Transverse colon (tissue), 4 donors: Measurements from ENCODE around the gene CHD6. TPM values are rescaled to one million over a fixed set of nuclear protein-coding genes. Genes with fewer than 3 reads are reported as not detected.

ENCODE experiments used
- DNase-seq: peaks from one replicate; pipeline ENCODE4 v3.0.0-alpha.2; 2019
- H3K27ac ChIP-seq, 4 donors: fragments of 200-600 bp; sonication (generic); 2 replicates each; pipeline ENCODE4 v1.5.1; 2016 to 2018; ENCODE audit warnings: inconsistent platforms in 4 of 4
- H3K27me3 ChIP-seq: fragments of 200-600 bp; sonication (generic); 2 replicates; pipeline ENCODE4 v1.5.1; 2017; ENCODE audit warnings: inconsistent platforms
- H3K36me3 ChIP-seq, 4 donors: fragments of 200-600 bp; sonication (generic); 2 replicates each; pipeline ENCODE4 v1.5.1; 2017 to 2019; ENCODE audit warnings: inconsistent platforms in 4 of 4
- H3K4me1 ChIP-seq, 4 donors: fragments of 200-600 bp; sonication (generic); 2 replicates each; pipeline ENCODE4 v1.5.1; 2017 to 2020; ENCODE audit warnings: inconsistent platforms in 4 of 4
- H3K4me3 ChIP-seq, 4 donors: fragments of 200-600 bp; sonication (generic); 1 replicate in 1 of 4; 2 replicates in 3 of 4; pipeline versions ENCODE4 v1.5.1 to v1.6.1; 2017 to 2019; ENCODE audit warnings: inconsistent platforms in 4 of 4
- H3K9me3 ChIP-seq, 2 donors: fragments of 200-600 bp; sonication (generic); 2 replicates each; pipeline ENCODE4 v1.5.1; 2017 to 2019; ENCODE audit warnings: inconsistent platforms in 2 of 2
- CTCF ChIP-seq, 5 experiments: fragments of 200-600 bp in 3 of 5; fragments of 450-650 bp in 2 of 5; sonication (generic) in 3 of 5; IDR thresholded peaks; 1 replicate in 2 of 5; 2 replicates in 3 of 5; pipeline ENCODE4 v1.5.1; 2016 to 2017; ENCODE audit warnings: antibody characterized with exemption in 5 of 5, inconsistent platforms in 3 of 5, mild to moderate bottlenecking in 2 of 5, moderate library complexity in 1 of 5
- EP300 ChIP-seq: sonication (generic); formaldehyde crosslinking; IDR thresholded peaks from one replicate; pipeline ENCODE4 v1.6.1; 2017; ENCODE audit warnings: antibody characterized with exemption, low read depth
- POLR2A ChIP-seq: fragments of 450-650 bp; IDR thresholded peaks from one replicate; pipeline ENCODE4 v1.6.1; 2016; ENCODE audit warnings: antibody characterized with exemption, mild to moderate bottlenecking, moderate library complexity
- POLR2AphosphoS5 ChIP-seq, 3 donors: sonication (generic); formaldehyde crosslinking; IDR thresholded peaks; one replicate each; pipeline ENCODE4 v1.6.1; 2016; ENCODE audit warnings: antibody characterized with exemption in 3 of 3
- WGBS, 2 donors: methylation state at CpG; one replicate each; pipeline ENCODE4 v1.1.5; 2018; ENCODE audit warnings: low coverage in 1 of 2; 5-methylcytosine and 5-hydroxymethylcytosine counted together
- in situ Hi-C, 4 donors: fragments of 200-750 bp; cut with MboI; loops; one replicate each; pipeline versions ENCODE4 v1.15.0 to v1.15.1; 2017; ENCODE audit warnings: low sequenced_read_pairs in 3 of 4, low pct_ligation_motif_present in 1 of 4, low pct_unique_long_range_greater_than_20kb in 1 of 4
- intact Hi-C: fragments of 100-400 bp; cut with DNase I; formaldehyde crosslinking; loops from one replicate; pipeline ENCODE4 v1.15.1; 2023; ENCODE audit warnings: low total_unique reads
- total RNA-seq, 4 donors: library from RNA; depleted of rRNA; stranded (reverse); fragments of >200 nt; gene quantifications; one replicate each; pipeline ENCODE4 v1.1.0, GENCODE V29; 2016

The CHD6 gene
- total RNA-seq, 4 donors from 2014 or later: 27.3 to 42.1 (median 27.9) TPM

- in situ Hi-C loops (no loop called here), intact Hi-C loops (no loop called here)
- no peak overlapping the region for H3K4me3 ChIP-seq
- H3K9me3 ChIP-seq: no peaks in the 10 kb centered on the region
- H3K27ac ChIP-seq: no peak overlapping the region
- TF ChIP-seq EP300: no peak
- TF ChIP-seq POLR2A: no peak
- TF ChIP-seq CTCF (IDR thresholded peaks at IDR 0.05): no peak
- TF ChIP-seq POLR2AphosphoS5 (IDR thresholded peaks at IDR 0.05): no peak
- H3K27me3 ChIP-seq: no peaks in the 10 kb centered on the region
- peaks cover 0 to 30% (median 3%) of the 10 kb centered on the region in 4 donors for H3K36me3 ChIP-seq
- no peaks in the 10 kb centered on the region for H3K4me1 ChIP-seq
- 80 to 88% methylated on average over 3 of the region's 3 CpGs for WGBS, 2 donors
- no peak for DNase-seq
Observed at GRCh38 chr20:41467220-41467619, 151.0 kb downstream of the CHD6 start.

- no peaks in the 10 kb centered on the region for H3K9me3 ChIP-seq
- TF ChIP-seq POLR2A (no peak), EP300 (no peak), CTCF (IDR thresholded peaks at IDR 0.05) (no peak), POLR2AphosphoS5 (IDR thresholded peaks at IDR 0.05) (no peak)
Observed at GRCh38 chr20:41463567-41463966, 154.6 kb downstream of the CHD6 start.

GRCh38 chr20:41462372-41463161, 155.6 kb downstream of the CHD6 start:
- TF ChIP-seq EP300: no peak
- no peak for TF ChIP-seq POLR2A
- no peak for TF ChIP-seq CTCF (IDR thresholded peaks at IDR 0.05)
- Histone ChIP-seq H3K27ac (no peak overlapping the region), H3K36me3 (peaks cover 0 to 10% (median 0%) of the 10 kb centered on the region in 4 donors), H3K4me1 (no peaks in the 10 kb centered on the region), H3K4me3 (no peak overlapping the region), H3K27me3 (no peaks in the 10 kb centered on the region), H3K9me3 (no peaks in the 10 kb centered on the region)
- in situ Hi-C loops (no loop called here), intact Hi-C loops (no loop called here)
- WGBS, 2 donors: 84 to 86% methylated on average over 6 of the region's 6 CpGs
- DNase-seq: no peak

More at GRCh38 chr20:41463567-41463966, 154.6 kb downstream of the CHD6 start:
- Histone ChIP-seq H3K36me3 (peaks cover 0 to 10% (median 0%) of the 10 kb centered on the region in 4 donors), H3K27me3 (no peaks in the 10 kb centered on the region), H3K4me1 (no peaks in the 10 kb centered on the region), H3K27ac (no peak overlapping the region), H3K4me3 (no peak overlapping the region)
- intact Hi-C loops: no loop called here
- DNase-seq: no peak
- 60 to 70% methylated on average over 1 of the region's 1 CpG for WGBS, 2 donors
- in situ Hi-C loops: no loop called here

GRCh38 chr20:41458761-41459160, 159.4 kb downstream of the CHD6 start:
- Histone ChIP-seq H3K4me1 (no peaks in the 10 kb centered on the region), H3K27me3 (no peaks in the 10 kb centered on the region), H3K9me3 (no peaks in the 10 kb centered on the region), H3K36me3 (peaks cover 0 to 17% (median 8%) of the 10 kb centered on the region in 4 donors), H3K4me3 (no peak overlapping the region), H3K27ac (no peak overlapping the region)
- in situ Hi-C loops (no loop called here), intact Hi-C loops (no loop called here)
- no peak for DNase-seq
- no peak for TF ChIP-seq CTCF (IDR thresholded peaks at IDR 0.05)
- TF ChIP-seq POLR2AphosphoS5 (IDR thresholded peaks at IDR 0.05): no peak
- TF ChIP-seq POLR2A: no peak
- no peak for TF ChIP-seq EP300
- WGBS, 2 donors: 93 to 100% methylated on average over 1 to 2 of the region's 2 CpGs
